HG02642 (cell line): ENCODE data around the gene CACNA1G.
A peak's percentile ranks its signal among the peaks of the same experiment; 100 is the strongest.

Experiments
- ATAC-seq: cut with Tn5 transposase; IDR thresholded peaks from one replicate; pipeline ENCODE4 v1.9.1; 2021; ENCODE audit warnings: mild to moderate bottlenecking; ENCODE audit not compliant: unreplicated experiment, poor library complexity

Gene CACNA1G

GRCh38 chr17:50560185-50560824 lies at the start of gene CACNA1G:
Gene CACNA1G (plus strand): TSS chr17:50560715. CDS start chr17:50561460, 745 bp downstream.
- ATAC-seq: peak; percentile 93

GRCh38 chr17:50511058-50511457 lies 49.5 kb upstream of the CACNA1G start:
- ATAC-seq: peak; percentile 70

- ATAC-seq: no peak
Measured at GRCh38 chr17:50513495-50513894, 47.0 kb upstream of the CACNA1G start.

- no peak for ATAC-seq
Measured at GRCh38 chr17:50514388-50514787, 46.1 kb upstream of the CACNA1G start.

GRCh38 chr17:50514936-50515702 lies 45.4 kb upstream of the CACNA1G start:
- ATAC-seq: no peak

GRCh38 chr17:50517011-50517410 lies 43.5 kb upstream of the CACNA1G start:
- ATAC-seq: no peak

- ATAC-seq: no peak
Measured at GRCh38 chr17:50517504-50518383, 42.8 kb upstream of the CACNA1G start.

- no peak for ATAC-seq
Measured at GRCh38 chr17:50518384-50519023, 42.0 kb upstream of the CACNA1G start.

GRCh38 chr17:50519141-50519834 lies 41.2 kb upstream of the CACNA1G start:
- ATAC-seq: no peak

- ATAC-seq: no peak
Measured at GRCh38 chr17:50520483-50520882, 40.0 kb upstream of the CACNA1G start.

GRCh38 chr17:50521514-50521913 lies 39.0 kb upstream of the CACNA1G start:
- no peak for ATAC-seq

GRCh38 chr17:50522766-50523165 lies 37.7 kb upstream of the CACNA1G start:
- no peak for ATAC-seq

- ATAC-seq: no peak
Measured at GRCh38 chr17:50523208-50523607, 37.3 kb upstream of the CACNA1G start.

- ATAC-seq: no peak
Measured at GRCh38 chr17:50524838-50525237, 35.7 kb upstream of the CACNA1G start.

GRCh38 chr17:50527155-50527762 lies 33.3 kb upstream of the CACNA1G start:
- ATAC-seq: no peak

- ATAC-seq: no peak
Measured at GRCh38 chr17:50527949-50528474, 32.5 kb upstream of the CACNA1G start.

- no peak for ATAC-seq
Measured at GRCh38 chr17:50529849-50530248, 30.7 kb upstream of the CACNA1G start.

GRCh38 chr17:50531428-50532025 lies 29.0 kb upstream of the CACNA1G start:
- no peak for ATAC-seq
